Peyer's patch (tissue), 4 donors: ENCODE data around the gene ECHS1. TPM values are rescaled to one million over a fixed set of nuclear protein-coding genes. Genes with fewer than 3 reads are reported as not detected.

Experiments used
- DNase-seq, 3 donors: peaks; one replicate each; pipeline ENCODE4 v3.0.0-alpha.2; 2017 to 2019
- H3K27ac ChIP-seq, 4 donors: fragments of 200-600 bp; sonication (generic); one replicate each; pipeline ENCODE4 v1.5.1; 2016 to 2019
- H3K27me3 ChIP-seq, 2 donors: fragments of 200-600 bp; sonication (generic); one replicate each; pipeline ENCODE4 v1.5.1; 2019
- H3K36me3 ChIP-seq, 3 donors: fragments of 200-600 bp; sonication (generic); one replicate each; pipeline ENCODE4 v1.5.1; 2016 to 2019
- H3K4me1 ChIP-seq, 4 donors: fragments of 200-600 bp; sonication (generic); one replicate each; pipeline ENCODE4 v1.5.1; 2016 to 2019
- H3K4me3 ChIP-seq, 4 donors: fragments of 200-600 bp; sonication (generic); 1 replicate in 3 of 4; 2 replicates in 1 of 4; pipeline ENCODE4 v1.5.1; 2016 to 2019; ENCODE audit warnings: mild to moderate bottlenecking in 1 of 4
- H3K9me3 ChIP-seq, 4 donors: fragments of 200-600 bp; sonication (generic); one replicate each; pipeline ENCODE4 v1.5.1; 2016 to 2019; ENCODE audit warnings: mild to moderate bottlenecking in 1 of 4
- POLR2A ChIP-seq, 2 donors: fragments of 450-650 bp; IDR thresholded peaks; one replicate each; pipeline ENCODE4 v1.5.1; 2017; ENCODE audit warnings: antibody characterized with exemption in 2 of 2, mild to moderate bottlenecking in 2 of 2, moderate library complexity in 2 of 2
- total RNA-seq, 4 donors: library from RNA; depleted of rRNA; stranded (reverse); fragments of >200 nt; gene quantifications; one replicate each; pipeline ENCODE4 v1.1.0, GENCODE V29; 2016
- TF ChIP-seq, protein P1 (sequence below), 6 experiments: fragments of 450-650 bp in 4 of 6; fragments of 200-600 bp in 2 of 6; sonication (generic) in 1 of 6; IDR thresholded peaks; one replicate each; pipeline ENCODE4 v1.5.1; 2017 to 2019; ENCODE audit warnings: antibody characterized with exemption in 6 of 6, mild to moderate bottlenecking in 3 of 6, moderate library complexity in 1 of 6

Gene ECHS1
- total RNA-seq, 4 donors from 2014 or later: 87.5 to 211 (median 172) TPM

- Histone ChIP-seq H3K4me3 (peak overlapping the region in 1 of 4 donors; percentile 23), H3K4me1 (peaks cover 0 to 14% (median 0%) of the 10 kb centered on the region in 4 donors), H3K36me3 (no peaks in the 10 kb centered on the region), H3K27ac (peak overlapping the region in 2 of 4 donors; percentile 41 to 74), H3K27me3 (no peaks in the 10 kb centered on the region), H3K9me3 (no peaks in the 10 kb centered on the region)
- TF ChIP-seq, protein P1, sequence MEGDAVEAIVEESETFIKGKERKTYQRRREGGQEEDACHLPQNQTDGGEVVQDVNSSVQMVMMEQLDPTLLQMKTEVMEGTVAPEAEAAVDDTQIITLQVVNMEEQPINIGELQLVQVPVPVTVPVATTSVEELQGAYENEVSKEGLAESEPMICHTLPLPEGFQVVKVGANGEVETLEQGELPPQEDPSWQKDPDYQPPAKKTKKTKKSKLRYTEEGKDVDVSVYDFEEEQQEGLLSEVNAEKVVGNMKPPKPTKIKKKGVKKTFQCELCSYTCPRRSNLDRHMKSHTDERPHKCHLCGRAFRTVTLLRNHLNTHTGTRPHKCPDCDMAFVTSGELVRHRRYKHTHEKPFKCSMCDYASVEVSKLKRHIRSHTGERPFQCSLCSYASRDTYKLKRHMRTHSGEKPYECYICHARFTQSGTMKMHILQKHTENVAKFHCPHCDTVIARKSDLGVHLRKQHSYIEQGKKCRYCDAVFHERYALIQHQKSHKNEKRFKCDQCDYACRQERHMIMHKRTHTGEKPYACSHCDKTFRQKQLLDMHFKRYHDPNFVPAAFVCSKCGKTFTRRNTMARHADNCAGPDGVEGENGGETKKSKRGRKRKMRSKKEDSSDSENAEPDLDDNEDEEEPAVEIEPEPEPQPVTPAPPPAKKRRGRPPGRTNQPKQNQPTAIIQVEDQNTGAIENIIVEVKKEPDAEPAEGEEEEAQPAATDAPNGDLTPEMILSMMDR (IDR thresholded peaks at IDR 0.05): no peak
- TF ChIP-seq POLR2A (IDR thresholded peaks at IDR 0.05): peak in 1 of 2 donors; percentile 64
- peak in 1 of 3 donors; percentile 58 for DNase-seq
Observed at GRCh38 chr10:133342942-133343341, 30.2 kb downstream of the ECHS1 start.

GRCh38 chr10:133341983-133342382 is 31.2 kb downstream of the ECHS1 start:
- Histone ChIP-seq H3K36me3 (no peaks in the 10 kb centered on the region), H3K4me1 (peaks cover 0 to 15% (median 3%) of the 10 kb centered on the region in 4 donors), H3K9me3 (no peaks in the 10 kb centered on the region), H3K27ac (no peak overlapping the region), H3K4me3 (no peak overlapping the region), H3K27me3 (no peaks in the 10 kb centered on the region)
- no peak for TF ChIP-seq POLR2A (IDR thresholded peaks at IDR 0.05)
- TF ChIP-seq, protein P1 (IDR thresholded peaks at IDR 0.05): no peak
- DNase-seq: no peak

GRCh38 chr10:133339708-133340380 is 33.3 kb downstream of the ECHS1 start:
- TF ChIP-seq, protein P1 (IDR thresholded peaks at IDR 0.05): no peak
- TF ChIP-seq POLR2A (IDR thresholded peaks at IDR 0.05): no peak
- Histone ChIP-seq H3K27me3 (peaks cover 0 to 21% of the 10 kb centered on the region in 2 donors), H3K9me3 (no peaks in the 10 kb centered on the region), H3K4me3 (no peak overlapping the region), H3K27ac (no peak overlapping the region), H3K36me3 (no peaks in the 10 kb centered on the region), H3K4me1 (peaks cover 0 to 28% (median 13%) of the 10 kb centered on the region in 4 donors)
- DNase-seq: no peak

DNA sequence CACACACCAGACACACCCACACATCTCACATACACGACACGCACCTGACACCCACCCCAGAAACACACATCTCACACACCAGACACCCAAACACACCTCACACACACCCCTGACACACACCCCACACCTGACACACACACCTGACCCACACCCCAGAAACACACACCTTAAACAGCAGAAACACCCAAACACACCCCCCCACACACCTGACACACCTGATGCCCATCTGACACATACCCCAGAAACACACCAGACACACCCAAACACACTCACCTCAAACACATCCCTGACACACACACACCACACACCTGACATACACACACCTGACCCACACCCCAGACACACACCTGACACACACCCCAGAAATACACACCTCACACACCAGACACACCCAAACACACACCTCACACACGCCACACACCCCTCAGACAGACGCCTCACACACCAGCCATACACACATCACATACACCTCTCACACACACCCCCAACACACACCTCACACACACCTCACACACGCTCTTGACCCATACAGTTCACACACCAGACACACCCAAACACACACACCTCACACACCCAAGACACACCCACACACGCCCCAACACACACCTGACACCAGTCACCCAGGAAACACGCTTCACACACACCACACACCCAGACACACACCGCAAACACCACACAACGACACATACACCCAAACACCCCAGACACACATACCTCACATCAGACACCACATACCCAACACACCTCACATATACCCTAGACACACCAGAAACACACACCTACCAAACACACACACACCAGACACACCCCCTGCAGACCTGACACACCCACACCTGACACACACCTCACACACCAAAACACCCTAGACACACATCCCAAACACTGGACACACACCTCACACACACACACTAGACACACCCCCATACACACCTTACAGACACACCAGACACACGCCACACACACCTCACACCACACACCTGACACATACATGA is 34.8 kb downstream of the ECHS1 start:
- no peaks in the 10 kb centered on the region for H3K36me3 ChIP-seq
- H3K27ac ChIP-seq: no peak overlapping the region
- DNase-seq: no peak
- H3K4me3 ChIP-seq: no peak overlapping the region
- H3K27me3 ChIP-seq: peaks cover 0 to 25% of the 10 kb centered on the region in 2 donors
- H3K9me3 ChIP-seq: no peaks in the 10 kb centered on the region
- TF ChIP-seq POLR2A (IDR thresholded peaks at IDR 0.05): no peak
- TF ChIP-seq, protein P1 (IDR thresholded peaks at IDR 0.05): no peak
- peaks cover 0 to 30% (median 13%) of the 10 kb centered on the region in 4 donors for H3K4me1 ChIP-seq

- H3K36me3 ChIP-seq: no peaks in the 10 kb centered on the region
- no peak for DNase-seq
- TF ChIP-seq, protein P1 (IDR thresholded peaks at IDR 0.05): no peak
- TF ChIP-seq POLR2A (IDR thresholded peaks at IDR 0.05): no peak
- peaks cover 0 to 25% of the 10 kb centered on the region in 2 donors for H3K27me3 ChIP-seq
- H3K27ac ChIP-seq: peak overlapping the region in 1 of 4 donors; percentile 33
- no peak overlapping the region for H3K4me3 ChIP-seq
- peaks cover 0 to 26% (median 13%) of the 10 kb centered on the region in 4 donors for H3K4me1 ChIP-seq
- H3K9me3 ChIP-seq: no peaks in the 10 kb centered on the region
Observed at GRCh38 chr10:133337370-133337725, 35.8 kb downstream of the ECHS1 start.
